Measurements from ENCODE around the gene ATP5ME. TPM values are rescaled to one million over a fixed set of nuclear protein-coding genes. Genes with fewer than 3 reads are reported as not detected.

ATP5ME gene
- total and polyA plus RNA-seq, 2 of the 13 experiments (the other 11 are each of a cell fraction or from before 2014, with no cell fraction given): 305 to 753 TPM

DNA sequence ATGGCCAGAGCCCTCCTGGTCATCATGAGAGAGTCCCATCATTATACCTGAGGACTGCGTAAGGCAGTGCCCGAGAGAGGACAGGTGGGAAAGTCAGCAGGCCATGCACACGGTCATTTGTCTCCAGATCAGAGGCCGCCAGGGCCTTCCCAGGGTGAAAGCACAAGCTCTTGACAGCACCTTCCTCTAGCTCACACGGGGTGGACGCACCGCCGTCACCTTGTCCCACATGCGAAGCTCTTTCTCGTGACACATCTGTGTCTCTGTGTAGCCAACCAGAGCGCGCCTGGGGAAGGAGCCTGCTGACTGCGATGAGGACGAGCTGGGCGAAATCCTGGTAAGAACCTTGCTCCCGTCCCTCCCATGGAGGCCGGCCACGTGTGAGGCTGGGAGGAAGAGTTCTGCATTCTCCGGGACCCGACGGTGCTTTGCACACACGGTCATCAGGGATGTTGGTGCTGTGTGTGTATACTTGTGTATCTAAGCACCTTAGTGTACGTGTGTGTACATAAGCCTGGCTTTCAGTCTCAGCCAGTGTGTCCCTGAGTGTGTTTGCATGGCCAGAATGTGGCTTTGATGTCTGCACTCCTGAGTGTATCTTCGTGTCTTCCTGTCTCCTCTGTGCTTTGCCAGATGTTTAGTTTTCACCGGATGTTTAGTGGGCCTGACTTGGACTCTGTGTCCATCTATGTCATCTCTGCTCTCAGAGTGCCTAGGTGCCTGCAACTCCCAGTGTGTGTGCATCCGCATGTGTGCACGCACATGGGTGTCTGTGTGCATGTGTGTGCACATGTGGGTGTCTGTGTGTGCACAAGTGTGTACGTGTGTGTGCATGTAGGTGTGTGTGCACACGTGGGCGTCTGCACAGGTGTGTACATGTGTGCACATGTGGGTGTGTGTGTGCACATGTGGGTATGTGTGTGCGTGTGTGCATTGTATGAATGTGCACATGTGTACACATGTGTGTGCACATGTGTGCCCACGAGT, 15.1 kb downstream of the ATP5ME start (continued):
- TF ChIP-seq JUN (CRISPR knock-in tag; IDR thresholded peaks at IDR 0.05) (no peak), ZSCAN25 (CRISPR knock-in tag; IDR thresholded peaks at IDR 0.05) (0 out of 2 replicates have a peak, but pooled peaks have one; percentile 33), CC2D1A (CRISPR knock-in tag; IDR thresholded peaks at IDR 0.05) (no peak), ZFP36L1 (CRISPR knock-in tag; IDR thresholded peaks at IDR 0.05) (no peak), SMARCE1 (IDR thresholded peaks at IDR 0.05; ENCODE audit: borderline replicate concordance) (no peak), CBX2 (IDR thresholded peaks at IDR 0.05; ENCODE audit: low read depth, low read length) (no peak), CBX2 (CRISPR knock-in tag; IDR thresholded peaks at IDR 0.05; ENCODE audit: low read depth) (no peak), NRL (CRISPR knock-in tag; IDR thresholded peaks at IDR 0.05; ENCODE audit: borderline replicate concordance) (no peak), RBFOX2 (IDR thresholded peaks at IDR 0.05; ENCODE audit: low read depth, low read length) (no peak), MAFK (conservative IDR thresholded peaks at IDR 0.05 in 1 of 2, IDR thresholded peaks at IDR 0.05 in 1 of 2; ENCODE audit: low read length in 2 of 2) (no peak), ZNF670 (CRISPR knock-in tag; IDR thresholded peaks at IDR 0.05; ENCODE audit: borderline replicate concordance) (peak; percentile 72; the same call in 1 of the 2 replicates), ZNF720 (CRISPR knock-in tag; IDR thresholded peaks at IDR 0.05) (no peak), CBX5 (CRISPR knock-in tag; IDR thresholded peaks at IDR 0.05; ENCODE audit: borderline replicate concordance) (no peak), POLR2A (IDR thresholded peaks at IDR 0.05; ENCODE audit: insufficient read depth in 1 of 2, low read depth in 2 of 2, low read length in 2 of 2) (no peak), TAF1 (CRISPR knock-in tag; IDR thresholded peaks at IDR 0.05) (no peak), ZNF33A (CRISPR knock-in tag; IDR thresholded peaks at IDR 0.05; ENCODE audit: borderline replicate concordance) (no peak), SCMH1 (CRISPR knock-in tag; IDR thresholded peaks at IDR 0.05; ENCODE audit: borderline replicate concordance) (no peak)
- TF ChIP-seq, protein P1, sequence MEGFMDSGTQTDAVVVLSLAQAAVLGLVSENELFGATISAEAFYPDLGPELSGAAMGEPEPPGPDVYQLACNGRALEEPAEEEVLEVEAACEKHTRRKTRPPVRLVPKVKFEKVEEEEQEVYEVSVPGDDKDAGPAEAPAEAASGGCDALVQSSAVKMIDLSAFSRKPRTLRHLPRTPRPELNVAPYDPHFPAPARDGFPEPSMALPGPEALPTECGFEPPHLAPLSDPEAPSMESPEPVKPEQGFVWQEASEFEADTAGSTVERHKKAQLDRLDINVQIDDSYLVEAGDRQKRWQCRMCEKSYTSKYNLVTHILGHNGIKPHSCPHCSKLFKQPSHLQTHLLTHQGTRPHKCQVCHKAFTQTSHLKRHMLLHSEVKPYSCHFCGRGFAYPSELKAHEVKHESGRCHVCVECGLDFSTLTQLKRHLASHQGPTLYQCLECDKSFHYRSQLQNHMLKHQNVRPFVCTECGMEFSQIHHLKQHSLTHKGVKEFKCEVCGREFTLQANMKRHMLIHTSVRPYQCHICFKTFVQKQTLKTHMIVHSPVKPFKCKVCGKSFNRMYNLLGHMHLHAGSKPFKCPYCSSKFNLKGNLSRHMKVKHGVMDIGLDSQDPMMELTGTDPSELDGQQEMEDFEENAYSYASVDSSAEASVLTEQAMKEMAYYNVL (CRISPR knock-in tag; IDR thresholded peaks at IDR 0.05; ENCODE audit: borderline replicate concordance): no peak; the same call in 1 of the 2 replicates
- TF ChIP-seq, protein P2, sequence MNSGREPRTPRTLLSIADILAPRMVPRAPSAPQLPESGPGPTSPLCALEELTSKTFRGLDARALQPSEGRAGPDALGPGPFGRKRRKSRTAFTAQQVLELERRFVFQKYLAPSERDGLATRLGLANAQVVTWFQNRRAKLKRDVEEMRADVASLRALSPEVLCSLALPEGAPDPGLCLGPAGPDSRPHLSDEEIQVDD (CRISPR knock-in tag; IDR thresholded peaks at IDR 0.05; ENCODE audit: borderline replicate concordance): no peak
- TF ChIP-seq, protein P3, sequence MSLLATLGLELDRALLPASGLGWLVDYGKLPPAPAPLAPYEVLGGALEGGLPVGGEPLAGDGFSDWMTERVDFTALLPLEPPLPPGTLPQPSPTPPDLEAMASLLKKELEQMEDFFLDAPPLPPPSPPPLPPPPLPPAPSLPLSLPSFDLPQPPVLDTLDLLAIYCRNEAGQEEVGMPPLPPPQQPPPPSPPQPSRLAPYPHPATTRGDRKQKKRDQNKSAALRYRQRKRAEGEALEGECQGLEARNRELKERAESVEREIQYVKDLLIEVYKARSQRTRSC (CRISPR knock-in tag; IDR thresholded peaks at IDR 0.05; ENCODE audit: low read depth): no peak
- TF ChIP-seq, protein P4, sequence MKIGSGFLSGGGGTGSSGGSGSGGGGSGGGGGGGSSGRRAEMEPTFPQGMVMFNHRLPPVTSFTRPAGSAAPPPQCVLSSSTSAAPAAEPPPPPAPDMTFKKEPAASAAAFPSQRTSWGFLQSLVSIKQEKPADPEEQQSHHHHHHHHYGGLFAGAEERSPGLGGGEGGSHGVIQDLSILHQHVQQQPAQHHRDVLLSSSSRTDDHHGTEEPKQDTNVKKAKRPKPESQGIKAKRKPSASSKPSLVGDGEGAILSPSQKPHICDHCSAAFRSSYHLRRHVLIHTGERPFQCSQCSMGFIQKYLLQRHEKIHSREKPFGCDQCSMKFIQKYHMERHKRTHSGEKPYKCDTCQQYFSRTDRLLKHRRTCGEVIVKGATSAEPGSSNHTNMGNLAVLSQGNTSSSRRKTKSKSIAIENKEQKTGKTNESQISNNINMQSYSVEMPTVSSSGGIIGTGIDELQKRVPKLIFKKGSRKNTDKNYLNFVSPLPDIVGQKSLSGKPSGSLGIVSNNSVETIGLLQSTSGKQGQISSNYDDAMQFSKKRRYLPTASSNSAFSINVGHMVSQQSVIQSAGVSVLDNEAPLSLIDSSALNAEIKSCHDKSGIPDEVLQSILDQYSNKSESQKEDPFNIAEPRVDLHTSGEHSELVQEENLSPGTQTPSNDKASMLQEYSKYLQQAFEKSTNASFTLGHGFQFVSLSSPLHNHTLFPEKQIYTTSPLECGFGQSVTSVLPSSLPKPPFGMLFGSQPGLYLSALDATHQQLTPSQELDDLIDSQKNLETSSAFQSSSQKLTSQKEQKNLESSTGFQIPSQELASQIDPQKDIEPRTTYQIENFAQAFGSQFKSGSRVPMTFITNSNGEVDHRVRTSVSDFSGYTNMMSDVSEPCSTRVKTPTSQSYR (CRISPR knock-in tag; IDR thresholded peaks at IDR 0.05; ENCODE audit: borderline replicate concordance): no peak

Data from HepG2 (cell line).